Measurements from ENCODE around the gene PTBP3.
"Not testable (repeated sequence)": the region's sequence is repeated elsewhere in the genome, so short reads cannot be mapped to it uniquely, and the experiment has no call there.

Gene PTBP3

DNA sequence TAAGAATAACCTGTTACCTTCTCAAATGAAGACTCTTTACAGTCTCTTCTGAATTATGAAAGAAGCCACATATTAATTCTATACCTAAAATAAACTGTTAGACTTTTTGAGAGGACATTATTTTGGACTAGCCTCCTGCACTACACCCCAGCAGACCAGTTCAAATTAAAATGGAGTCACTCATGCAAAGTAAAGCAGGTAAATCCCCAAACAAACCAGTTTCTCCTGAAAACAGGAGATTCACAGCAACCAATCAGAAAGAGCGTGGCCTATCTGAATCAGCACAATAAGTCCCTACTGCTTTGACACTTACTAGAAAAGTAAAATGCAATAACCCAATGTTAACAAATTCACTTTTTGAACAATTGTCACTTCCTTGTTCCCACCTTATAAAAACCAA lies 58.8 kb downstream of the PTBP3 start:
- TF ChIP-seq ARNT (IDR thresholded peaks at IDR 0.05) (no peak), BHLHE40 (IDR thresholded peaks at IDR 0.05; ENCODE audit: borderline replicate concordance) (no peak), TARDBP (IDR thresholded peaks at IDR 0.05) (no peak), FOXM1 (IDR thresholded peaks at IDR 0.05; ENCODE audit: borderline replicate concordance) (no peak), ELF4 (IDR thresholded peaks at IDR 0.05) (no peak), SUZ12 (IDR thresholded peaks at IDR 0.05) (no peak), SP1 (IDR thresholded peaks at IDR 0.05) (no peak), FOXK2 (IDR thresholded peaks at IDR 0.05) (no peak), FOXA1 (IDR thresholded peaks at IDR 0.05) (no peak)
- DNase-seq (ENCODE audit: extremely low spot score) = no peak
- ChIA-PET CTCF (no interaction called here), POLR2A (no interaction called here)

GRCh38 chr9:112273876-112274275 lies 59.5 kb downstream of the PTBP3 start:
- CTCF ChIA-PET = no interaction called here
- DNase-seq (ENCODE audit: extremely low spot score) = no peak
- no peak for TF ChIP-seq BHLHE40 (IDR thresholded peaks at IDR 0.05; ENCODE audit: borderline replicate concordance)
- TF ChIP-seq ARNT (IDR thresholded peaks at IDR 0.05) = no peak
- TF ChIP-seq, protein P1, sequence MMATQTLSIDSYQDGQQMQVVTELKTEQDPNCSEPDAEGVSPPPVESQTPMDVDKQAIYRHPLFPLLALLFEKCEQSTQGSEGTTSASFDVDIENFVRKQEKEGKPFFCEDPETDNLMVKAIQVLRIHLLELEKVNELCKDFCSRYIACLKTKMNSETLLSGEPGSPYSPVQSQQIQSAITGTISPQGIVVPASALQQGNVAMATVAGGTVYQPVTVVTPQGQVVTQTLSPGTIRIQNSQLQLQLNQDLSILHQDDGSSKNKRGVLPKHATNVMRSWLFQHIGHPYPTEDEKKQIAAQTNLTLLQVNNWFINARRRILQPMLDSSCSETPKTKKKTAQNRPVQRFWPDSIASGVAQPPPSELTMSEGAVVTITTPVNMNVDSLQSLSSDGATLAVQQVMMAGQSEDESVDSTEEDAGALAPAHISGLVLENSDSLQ (IDR thresholded peaks at IDR 0.05) = no peak
- POLR2A ChIA-PET = no interaction called here

GRCh38 chr9:112271466-112272098 lies 61.8 kb downstream of the PTBP3 start:
- TF ChIP-seq ZNF384 (IDR thresholded peaks at IDR 0.05) (no peak), NFRKB (IDR thresholded peaks at IDR 0.05) (no peak), FOXK2 (IDR thresholded peaks at IDR 0.05) (no peak), SP1 (IDR thresholded peaks at IDR 0.05) (no peak)
- CTCF ChIA-PET = no interaction called here
- POLR2A ChIA-PET = no interaction called here
- no peak for DNase-seq (ENCODE audit: extremely low spot score)

DNA sequence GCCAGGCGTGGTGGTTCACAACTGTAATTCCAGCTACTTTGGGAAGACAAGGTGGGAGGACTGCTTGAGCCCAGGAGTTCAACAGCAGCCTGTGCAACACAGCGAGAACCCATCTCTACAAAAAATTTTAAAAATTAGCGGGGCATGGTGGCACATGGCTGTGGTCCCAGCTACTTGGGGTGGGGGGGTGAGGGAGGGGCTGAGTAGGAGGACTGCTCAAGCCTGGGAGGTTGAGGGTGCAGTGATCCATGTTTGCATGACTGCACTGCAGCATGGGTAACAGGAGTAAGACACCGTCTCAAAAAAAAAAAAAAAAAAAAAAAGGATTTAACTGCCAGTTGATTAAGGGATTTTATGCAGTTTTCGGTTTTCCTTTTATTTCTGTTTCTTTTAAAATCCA lies 65.0 kb downstream of the PTBP3 start:
- ChIA-PET CTCF (no interaction called here), POLR2A (no interaction called here)

DNA sequence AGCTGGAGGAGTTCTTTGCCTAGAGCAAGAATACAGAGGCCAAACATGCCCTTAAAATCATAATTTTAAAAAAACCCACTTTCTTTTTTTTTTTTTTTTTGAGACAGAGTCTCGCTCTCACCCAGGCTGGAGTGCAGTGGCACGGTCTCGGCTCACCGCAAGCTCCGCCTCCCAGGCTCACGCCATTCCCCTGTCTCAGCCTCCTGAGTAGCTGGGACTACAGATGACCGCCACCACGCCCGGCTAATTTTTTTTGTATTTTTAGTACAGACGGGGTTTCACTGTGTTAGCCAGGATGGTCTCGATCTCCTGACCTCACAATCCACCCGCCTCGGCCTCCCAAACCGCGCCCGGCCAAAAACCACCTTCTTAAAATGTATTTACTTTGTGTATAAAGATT lies 66.3 kb downstream of the PTBP3 start:
- CTCF ChIA-PET = interaction anchor here (0.6 kb wide), 1 partner anchor 1504 kb away, joined by 8 read pairs; no protein-coding TSS in a partner anchor
- POLR2A ChIA-PET; DNase-seq (ENCODE audit: extremely low spot score): not testable (repeated sequence)

More for the DNA sequence above, 65.0 kb downstream of the PTBP3 start:
- TF ChIP-seq FOXM1 (IDR thresholded peaks at IDR 0.05; ENCODE audit: borderline replicate concordance) (no peak), SUZ12 (IDR thresholded peaks at IDR 0.05) (no peak), NFRKB (IDR thresholded peaks at IDR 0.05) (no peak), LEF1 (IDR thresholded peaks at IDR 0.05; ENCODE audit: borderline replicate concordance) (no peak), FOXA1 (IDR thresholded peaks at IDR 0.05) (no peak), CTBP1 (IDR thresholded peaks at IDR 0.05; ENCODE audit: borderline replicate concordance) (no peak), HDGF (IDR thresholded peaks at IDR 0.05; ENCODE audit: borderline replicate concordance) (no peak), L3MBTL2 (conservative IDR thresholded peaks at IDR 0.05) (no peak), TARDBP (IDR thresholded peaks at IDR 0.05) (no peak), BHLHE40 (IDR thresholded peaks at IDR 0.05; ENCODE audit: borderline replicate concordance) (no peak), ZNF384 (IDR thresholded peaks at IDR 0.05) (no peak), ARNT (IDR thresholded peaks at IDR 0.05) (no peak), FOXK2 (IDR thresholded peaks at IDR 0.05) (no peak), SP1 (IDR thresholded peaks at IDR 0.05) (no peak), ELF4 (IDR thresholded peaks at IDR 0.05) (no peak)
- TF ChIP-seq, protein P1 (IDR thresholded peaks at IDR 0.05) = no peak
- DNase-seq (ENCODE audit: extremely low spot score) = no peak

- POLR2A ChIA-PET = no interaction called here
- TF ChIP-seq ZNF384 (IDR thresholded peaks at IDR 0.05) = no peak
- no peak for TF ChIP-seq FOXK2 (IDR thresholded peaks at IDR 0.05)
- no peak for TF ChIP-seq ARNT (IDR thresholded peaks at IDR 0.05)
- TF ChIP-seq NFRKB (IDR thresholded peaks at IDR 0.05) = no peak
- TF ChIP-seq ELF4 (IDR thresholded peaks at IDR 0.05) = no peak
- TF ChIP-seq SUZ12 (IDR thresholded peaks at IDR 0.05) = no peak
- TF ChIP-seq BHLHE40 (IDR thresholded peaks at IDR 0.05; ENCODE audit: borderline replicate concordance) = no peak
- no peak for TF ChIP-seq FOXM1 (IDR thresholded peaks at IDR 0.05; ENCODE audit: borderline replicate concordance)
- TF ChIP-seq SP1 (IDR thresholded peaks at IDR 0.05) = no peak
- TF ChIP-seq LEF1 (IDR thresholded peaks at IDR 0.05; ENCODE audit: borderline replicate concordance) = no peak
- TF ChIP-seq TARDBP (IDR thresholded peaks at IDR 0.05) = no peak
- TF ChIP-seq L3MBTL2 (conservative IDR thresholded peaks at IDR 0.05) = no peak
- TF ChIP-seq HDGF (IDR thresholded peaks at IDR 0.05; ENCODE audit: borderline replicate concordance) = no peak
- no peak for TF ChIP-seq FOXA1 (IDR thresholded peaks at IDR 0.05)
- TF ChIP-seq, protein P1 (IDR thresholded peaks at IDR 0.05) = no peak
- CTCF ChIA-PET = interaction anchor here (1.1 kb wide), 1 partner anchor 12 kb away, joined by 3 read pairs; no protein-coding TSS in a partner anchor
- DNase-seq (ENCODE audit: extremely low spot score) = no peak
These were observed 68.0 kb downstream of the PTBP3 start for GRCh38 chr9:112265391-112265790.

DNA sequence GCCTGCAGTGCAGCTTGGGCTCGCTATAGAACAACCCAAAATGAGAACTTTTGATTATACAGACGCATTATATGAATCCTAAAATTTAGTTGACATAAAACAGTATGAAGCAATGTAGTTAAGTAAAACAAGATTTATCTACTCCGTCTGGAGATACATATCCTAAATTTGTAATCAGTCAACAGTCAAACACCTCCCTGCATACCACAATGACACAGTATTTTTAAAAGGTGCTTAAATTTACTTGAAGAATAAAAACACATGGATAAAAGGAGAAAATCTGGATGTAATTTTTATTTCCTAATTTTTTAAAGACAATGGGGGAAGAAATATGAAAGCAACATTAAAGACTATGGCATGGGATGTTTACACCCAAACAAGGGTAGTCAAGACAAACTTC lies 70.8 kb downstream of the PTBP3 start:
- no peak for DNase-seq (ENCODE audit: extremely low spot score)
- ChIA-PET POLR2A (no interaction called here), CTCF (no interaction called here)
- TF ChIP-seq TARDBP (IDR thresholded peaks at IDR 0.05) = no peak
- no peak for TF ChIP-seq FOXA1 (IDR thresholded peaks at IDR 0.05)
- TF ChIP-seq, protein P1 (IDR thresholded peaks at IDR 0.05) = no peak
- no peak for TF ChIP-seq SUZ12 (IDR thresholded peaks at IDR 0.05)
- no peak for TF ChIP-seq BHLHE40 (IDR thresholded peaks at IDR 0.05; ENCODE audit: borderline replicate concordance)
- no peak for TF ChIP-seq SP1 (IDR thresholded peaks at IDR 0.05)
- no peak for TF ChIP-seq L3MBTL2 (conservative IDR thresholded peaks at IDR 0.05)
- TF ChIP-seq LEF1 (IDR thresholded peaks at IDR 0.05; ENCODE audit: borderline replicate concordance) = no peak
- TF ChIP-seq NFRKB (IDR thresholded peaks at IDR 0.05) = no peak
- no peak for TF ChIP-seq HDGF (IDR thresholded peaks at IDR 0.05; ENCODE audit: borderline replicate concordance)
- no peak for TF ChIP-seq FOXK2 (IDR thresholded peaks at IDR 0.05)
- TF ChIP-seq CTBP1 (IDR thresholded peaks at IDR 0.05; ENCODE audit: borderline replicate concordance) = no peak
- no peak for TF ChIP-seq FOXM1 (IDR thresholded peaks at IDR 0.05; ENCODE audit: borderline replicate concordance)
- no peak for TF ChIP-seq ELF4 (IDR thresholded peaks at IDR 0.05)
- TF ChIP-seq ARNT (IDR thresholded peaks at IDR 0.05) = no peak

Measured in HEK293T (cell line).